ENCODE data around the gene IRAK1. TPM values are rescaled to one million over a fixed set of nuclear protein-coding genes. Genes with fewer than 3 reads are reported as not detected.

The IRAK1 gene
- total and polyA plus RNA-seq, 2 donors (not counting 3 experiments of a cell fraction or from before 2014, with no cell fraction given) = 63.6 to 138 TPM

GRCh38 chrX:153966283-153966688 lies 53.4 kb downstream of the IRAK1 start:
- ChIA-PET POLR2A (no interaction called here), CTCF (interaction anchor here (1.1 to 1.2 kb wide), 2 partner anchors 19 to 80 kb away, joined by 3 to 6 read pairs; no protein-coding TSS in a partner anchor)
- H3K27ac ChIP-seq (ENCODE audit: insufficient read depth, low read depth, low read length) = no peak overlapping the region
- intact Hi-C loops (cut with micrococcal nuclease) (no loop called here), dilution Hi-C loops (cut with MboI; ENCODE audit: extremely low pct_ligation_motif_present, low sequenced_read_pairs) (no loop called here)
- H2AFZ ChIP-seq (ENCODE audit: low read depth, low read length) = no peak overlapping the region
- FAIRE-seq (no peak), DNase-seq (ENCODE audit: low read depth, low spot score) (no peak)
- no peaks in the 10 kb centered on the region for H3K9me3 ChIP-seq (replicated peaks; ENCODE audit: control insufficient read depth, insufficient read depth, low read length)
- H3K79me2 ChIP-seq (ENCODE audit: control insufficient read depth, insufficient read depth, low read length) = peaks cover 81% of the 10 kb centered on the region
- TF ChIP-seq GATA2 (IDR thresholded peaks at IDR 0.05; ENCODE audit: insufficient read depth, insufficient read length, low read depth, low read length) (no peak), POLR2AphosphoS5 (IDR thresholded peaks at IDR 0.05; ENCODE audit: insufficient read depth, low read depth, low read length) (no peak), MAX (IDR thresholded peaks at IDR 0.05; ENCODE audit: insufficient read depth, insufficient read length) (no peak), JUN (IDR thresholded peaks at IDR 0.05; ENCODE audit: borderline replicate concordance, insufficient read depth, insufficient read length, low read depth) (no peak), POLR2A (IDR thresholded peaks at IDR 0.05; ENCODE audit: low read depth, low read length) (no peak), FOS (IDR thresholded peaks at IDR 0.05; ENCODE audit: borderline replicate concordance, insufficient read depth, low read length) (no peak), EZH2 (IDR thresholded peaks at IDR 0.05; ENCODE audit: borderline replicate concordance, low read depth, low read length, severe bottlenecking) (no peak), MYC (IDR thresholded peaks at IDR 0.05; ENCODE audit: low read depth, low read length) (no peak)
- TF ChIP-seq, protein P1, sequence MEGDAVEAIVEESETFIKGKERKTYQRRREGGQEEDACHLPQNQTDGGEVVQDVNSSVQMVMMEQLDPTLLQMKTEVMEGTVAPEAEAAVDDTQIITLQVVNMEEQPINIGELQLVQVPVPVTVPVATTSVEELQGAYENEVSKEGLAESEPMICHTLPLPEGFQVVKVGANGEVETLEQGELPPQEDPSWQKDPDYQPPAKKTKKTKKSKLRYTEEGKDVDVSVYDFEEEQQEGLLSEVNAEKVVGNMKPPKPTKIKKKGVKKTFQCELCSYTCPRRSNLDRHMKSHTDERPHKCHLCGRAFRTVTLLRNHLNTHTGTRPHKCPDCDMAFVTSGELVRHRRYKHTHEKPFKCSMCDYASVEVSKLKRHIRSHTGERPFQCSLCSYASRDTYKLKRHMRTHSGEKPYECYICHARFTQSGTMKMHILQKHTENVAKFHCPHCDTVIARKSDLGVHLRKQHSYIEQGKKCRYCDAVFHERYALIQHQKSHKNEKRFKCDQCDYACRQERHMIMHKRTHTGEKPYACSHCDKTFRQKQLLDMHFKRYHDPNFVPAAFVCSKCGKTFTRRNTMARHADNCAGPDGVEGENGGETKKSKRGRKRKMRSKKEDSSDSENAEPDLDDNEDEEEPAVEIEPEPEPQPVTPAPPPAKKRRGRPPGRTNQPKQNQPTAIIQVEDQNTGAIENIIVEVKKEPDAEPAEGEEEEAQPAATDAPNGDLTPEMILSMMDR (IDR thresholded peaks at IDR 0.05; ENCODE audit: extremely low read depth in 1 of 2, insufficient read depth in 1 of 2, low read depth in 1 of 2, low read length in 2 of 2) = no peak
- H3K4me1 ChIP-seq (ENCODE audit: control insufficient read depth, extremely low read depth, insufficient read depth, low read length) = peaks cover 28% of the 10 kb centered on the region
- no peak overlapping the region for H3K9ac ChIP-seq (replicated peaks; ENCODE audit: extremely low read depth, insufficient read depth, low read length)
- H4K20me1 ChIP-seq (replicated peaks; ENCODE audit: control insufficient read depth, extremely low read depth, insufficient read depth, low read length) = no peaks in the 10 kb centered on the region
- H3K4me3 ChIP-seq (replicated peaks in 1 of 3; ENCODE audit: insufficient read depth in 1 of 3, low read depth in 1 of 3, low read length in 3 of 3) = no peak overlapping the region
- H3K4me2 ChIP-seq (ENCODE audit: insufficient read depth, low read length) = no peak overlapping the region
- H3K27me3 ChIP-seq (ENCODE audit: control insufficient read depth in 2 of 2, insufficient read depth in 2 of 2, low read length in 2 of 2) = no peaks in the 10 kb centered on the region
- no peaks in the 10 kb centered on the region for H3K9me1 ChIP-seq (replicated peaks; ENCODE audit: control insufficient read depth, extremely low read depth, insufficient read depth, low read length)
- H3K36me3 ChIP-seq (ENCODE audit: control insufficient read depth in 2 of 2, extremely low read depth in 1 of 2, insufficient read depth in 2 of 2, low read length in 2 of 2) = peaks cover 0 to 12% of the 10 kb centered on the region in 2 experiments
- no TSS peak for BruUV-seq (replicated peaks)

Data from endothelial cell of umbilical vein (primary cell).